GM21515 (cell line): ENCODE results near the gene ZNF148.

Experiments
- ATAC-seq: cut with Tn5 transposase; IDR thresholded peaks from one replicate; pipeline ENCODE4 v1.9.1; 2021; ENCODE audit not compliant: unreplicated experiment

The ZNF148 gene

DNA sequence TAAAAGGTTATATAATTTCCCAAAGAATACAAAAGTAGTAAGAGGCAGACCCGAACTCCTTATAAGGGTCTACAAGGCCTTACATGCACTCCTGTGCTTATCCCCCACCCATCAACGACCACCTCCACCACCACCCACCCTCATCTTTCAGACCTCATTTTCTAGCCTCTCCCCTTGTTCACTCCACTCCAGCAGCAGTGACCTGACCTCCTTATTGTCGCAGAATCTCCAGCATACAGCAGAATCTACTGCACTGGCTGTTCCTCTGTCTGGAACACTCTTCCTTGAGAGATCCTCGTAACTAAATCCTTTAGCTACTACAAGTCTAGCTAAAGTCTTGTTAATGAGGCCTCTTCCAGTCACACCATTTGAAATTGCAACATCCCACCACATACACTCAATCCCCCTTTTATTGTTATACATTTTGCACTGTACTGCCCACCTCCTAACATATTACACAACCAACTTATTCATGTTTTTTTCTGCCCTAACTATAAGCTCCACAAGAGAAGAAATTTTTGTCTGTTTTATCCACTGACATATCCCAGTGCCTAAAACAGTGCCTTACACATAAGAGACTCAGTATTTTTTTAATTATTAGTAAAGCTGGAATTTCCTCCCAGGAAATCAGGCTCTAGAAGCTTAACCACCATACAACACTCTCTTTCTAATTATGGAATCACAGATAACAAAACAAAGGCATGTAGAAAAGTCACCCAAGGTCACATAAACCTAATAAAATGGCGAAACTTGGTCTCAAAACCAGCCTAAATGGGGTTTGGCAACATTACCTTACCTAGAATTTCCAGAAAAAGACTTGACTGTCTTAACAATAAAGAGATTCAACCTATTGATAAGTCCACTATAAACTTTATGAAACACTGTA lies 40.2 kb downstream of the ZNF148 start:
- no peak for ATAC-seq

GRCh38 chr3:125332504-125332903 lies 42.6 kb downstream of the ZNF148 start:
- ATAC-seq = no peak

DNA sequence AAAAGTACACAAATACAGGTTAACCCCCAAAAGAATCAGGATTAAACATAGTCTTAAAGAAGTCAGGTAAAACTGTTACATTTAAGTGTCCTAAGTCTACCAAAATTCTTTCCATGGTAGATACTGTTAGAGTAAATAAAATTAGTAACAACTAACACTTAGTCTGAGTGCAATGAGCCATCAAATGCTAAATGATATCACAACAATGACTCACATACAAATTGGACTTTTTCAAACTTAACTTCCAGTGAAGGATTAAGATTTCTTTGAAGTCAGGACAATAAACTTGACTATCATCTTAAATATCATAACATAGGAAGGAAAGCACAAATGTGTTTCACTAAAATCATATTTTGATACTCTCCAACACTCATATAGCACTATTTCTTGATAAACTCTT lies 43.9 kb downstream of the ZNF148 start:
- ATAC-seq = no peak

- ATAC-seq = no peak
These were observed 48.2 kb downstream of the ZNF148 start for GRCh38 chr3:125326957-125327356.

- ATAC-seq = no peak
These were observed 49.4 kb downstream of the ZNF148 start for GRCh38 chr3:125325746-125326145.

DNA sequence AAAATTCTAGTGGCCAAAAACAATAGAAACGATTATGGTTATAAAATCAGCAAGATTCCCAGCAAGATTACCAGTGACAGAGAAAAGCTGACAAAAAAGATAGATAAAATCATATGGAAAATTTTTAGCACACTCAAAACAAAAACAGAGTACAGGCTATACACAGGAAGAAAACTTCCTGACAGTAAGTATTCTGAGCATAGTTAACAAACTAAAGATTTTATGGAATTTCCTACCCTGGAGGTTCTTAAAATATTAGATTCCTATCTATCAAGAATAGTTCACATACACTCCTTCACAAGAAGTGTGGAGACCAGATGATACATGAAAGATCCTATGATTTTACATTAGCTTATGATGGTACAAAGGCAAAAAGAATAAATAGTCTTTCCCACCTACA lies 50.8 kb downstream of the ZNF148 start:
- no peak for ATAC-seq

DNA sequence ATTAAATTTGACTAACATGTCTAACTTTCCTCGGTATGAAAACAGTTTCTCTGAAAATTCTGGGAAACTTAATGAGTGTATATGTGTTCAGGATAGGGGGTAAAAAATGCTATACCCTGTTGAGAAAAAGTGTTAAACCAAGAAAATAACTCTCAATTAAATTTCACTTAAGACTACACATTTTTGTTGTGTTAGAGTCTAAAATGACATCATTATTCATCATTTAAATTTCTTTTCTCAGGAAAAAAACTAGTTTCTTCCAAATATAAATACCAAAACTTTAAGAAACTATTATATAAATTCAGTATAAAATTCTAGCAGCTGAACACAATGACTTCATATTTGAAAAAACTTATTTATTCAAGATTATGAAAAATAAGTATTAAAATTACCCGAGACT lies 52.2 kb downstream of the ZNF148 start:
- no peak for ATAC-seq

DNA sequence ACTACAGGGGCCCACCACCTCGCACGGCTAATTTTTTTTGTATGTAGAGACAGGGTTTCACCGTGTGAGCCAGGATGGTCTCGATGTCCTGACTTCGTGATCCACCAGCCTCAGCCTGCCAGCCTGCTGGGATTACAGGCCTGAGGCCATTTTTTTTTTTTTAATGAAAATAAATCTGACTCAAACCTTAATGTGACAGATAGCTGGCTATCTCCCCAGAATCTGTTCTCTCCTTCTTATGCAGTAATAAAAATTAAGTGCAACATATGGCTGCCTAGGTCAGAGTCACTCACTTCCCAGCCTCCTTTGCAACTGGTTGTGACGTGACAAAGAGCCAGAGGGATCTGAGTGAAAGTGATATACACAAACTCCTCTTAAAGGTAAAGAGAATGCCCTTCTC lies 53.0 kb downstream of the ZNF148 start:
- no peak for ATAC-seq

- ATAC-seq = no peak
These were observed 55.4 kb downstream of the ZNF148 start for GRCh38 chr3:125319765-125320164.

DNA sequence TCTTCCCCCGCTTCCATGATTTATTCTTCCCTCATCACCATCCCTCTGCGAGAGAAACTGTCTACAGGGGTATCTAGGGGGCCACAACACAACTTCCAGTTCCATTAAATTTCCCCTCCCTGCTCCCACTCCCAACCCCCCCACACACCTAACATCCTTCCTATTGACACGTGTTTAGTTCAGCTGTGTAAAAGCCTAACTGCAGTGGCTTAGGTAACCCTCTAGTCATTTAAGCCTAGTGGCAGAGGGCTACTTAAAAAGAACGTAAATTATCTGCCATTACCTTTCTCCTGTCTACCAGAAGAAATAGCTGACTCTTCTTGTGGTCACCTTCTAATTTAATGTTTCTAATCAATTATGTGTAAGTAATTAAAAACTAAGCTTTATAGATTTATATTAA lies 56.3 kb downstream of the ZNF148 start:
- ATAC-seq = no peak

GRCh38 chr3:125318167-125318865 lies 56.8 kb downstream of the ZNF148 start:
- ATAC-seq = no peak

DNA sequence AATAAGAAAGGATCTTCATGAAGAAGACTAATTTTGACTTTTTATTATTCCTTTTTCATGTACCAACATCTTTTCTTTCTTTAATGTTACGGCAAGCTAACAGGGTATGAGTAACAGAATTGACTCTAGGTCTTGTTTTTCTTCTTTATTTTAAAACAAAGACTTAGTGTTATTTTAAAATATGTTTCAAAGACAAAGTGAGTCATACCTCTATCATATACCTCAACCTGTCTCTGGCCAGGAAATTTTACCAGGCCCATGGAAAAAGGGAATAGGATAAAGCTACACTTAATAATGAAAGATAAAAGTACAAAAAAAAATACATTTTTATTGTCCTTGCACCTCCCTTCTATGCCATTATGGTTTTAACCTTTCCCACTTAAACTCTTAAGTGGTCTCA lies 57.4 kb downstream of the ZNF148 start:
- no peak for ATAC-seq

DNA sequence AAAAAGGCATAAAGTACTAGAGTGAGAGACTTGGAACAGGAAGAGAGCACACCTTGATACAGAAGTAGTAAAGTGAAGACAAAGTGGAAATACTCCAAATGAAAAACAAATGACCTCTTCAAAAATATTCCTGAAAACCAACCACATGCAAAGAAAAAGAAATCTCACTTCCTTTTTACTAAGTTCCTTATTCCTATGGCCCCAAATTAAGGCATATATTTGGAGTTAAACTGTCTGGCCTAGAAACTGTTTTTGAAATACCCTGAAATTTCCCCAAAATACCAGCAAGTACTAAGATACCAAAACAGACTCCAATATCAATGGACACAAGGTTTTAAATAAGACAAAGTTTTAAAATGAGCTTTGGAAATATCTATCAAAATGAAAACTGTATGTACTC lies 58.2 kb downstream of the ZNF148 start:
- no peak for ATAC-seq

DNA sequence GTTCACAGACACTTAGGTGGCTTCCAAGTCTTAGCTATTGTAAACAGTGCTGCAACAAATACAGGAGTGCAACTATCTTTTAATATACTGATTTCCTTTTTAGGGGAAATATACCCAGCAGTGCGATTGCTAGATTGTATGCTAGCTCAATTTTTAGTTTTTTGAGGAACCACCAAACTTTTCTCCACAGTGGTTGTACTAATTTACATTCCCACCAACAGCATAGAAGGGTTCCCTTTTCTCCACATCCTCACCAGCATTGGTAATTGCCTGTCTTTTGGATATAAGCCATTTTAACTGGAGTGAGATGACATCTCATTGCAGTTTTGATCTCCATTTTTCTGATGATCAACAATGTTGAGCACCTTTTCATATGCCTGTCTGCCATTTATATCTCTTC lies 58.9 kb downstream of the ZNF148 start:
- no peak for ATAC-seq

DNA sequence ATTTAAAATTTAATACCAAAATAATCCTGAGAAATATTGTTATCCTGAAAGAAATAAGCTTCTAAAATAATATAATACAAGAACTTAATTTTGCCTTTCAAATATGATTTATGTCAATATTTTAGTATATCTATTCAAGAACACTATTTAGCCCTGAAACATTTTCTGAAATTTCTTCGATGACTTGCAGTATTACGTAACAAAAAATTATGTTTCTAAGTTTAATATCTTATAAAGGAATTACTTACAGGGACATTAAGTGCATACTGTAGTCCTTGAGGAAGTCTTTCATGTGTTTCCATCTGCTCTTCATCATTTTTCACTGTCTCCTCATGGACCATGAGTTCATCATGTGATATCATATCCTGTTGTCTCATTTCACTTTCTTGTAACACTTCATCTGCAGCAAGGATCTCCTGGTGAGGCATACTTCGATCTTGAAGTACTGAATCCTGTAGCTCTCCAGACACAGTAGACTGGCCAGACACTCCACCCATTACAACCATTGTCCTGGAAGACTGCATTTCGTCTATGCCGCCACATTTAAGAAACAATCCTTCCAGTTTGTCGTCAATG lies 62.0 kb downstream of the ZNF148 start:
- no peak for ATAC-seq

GRCh38 chr3:125310623-125311081 lies 64.5 kb downstream of the ZNF148 start:
- no peak for ATAC-seq

DNA sequence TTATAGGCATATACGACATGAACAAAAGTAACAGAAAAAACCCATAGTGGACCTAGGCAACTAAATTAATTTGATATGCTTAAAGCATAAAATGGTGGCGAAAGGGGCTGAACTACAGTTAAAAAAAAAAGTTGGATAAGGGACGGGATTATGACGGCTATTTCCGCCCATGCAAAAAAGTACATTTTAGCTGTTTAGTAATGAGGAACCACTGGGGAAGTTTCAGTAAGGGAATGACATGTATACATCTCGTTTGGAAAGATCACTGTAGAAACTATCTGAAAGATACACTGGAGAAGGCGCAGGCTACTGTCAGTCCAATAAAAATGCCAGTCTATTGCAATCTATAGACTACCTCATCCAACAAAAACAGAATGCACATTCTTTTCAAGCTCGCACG lies 65.6 kb downstream of the ZNF148 start:
- no peak for ATAC-seq

GRCh38 chr3:125306620-125307019 lies 68.5 kb downstream of the ZNF148 start:
- no peak for ATAC-seq

DNA sequence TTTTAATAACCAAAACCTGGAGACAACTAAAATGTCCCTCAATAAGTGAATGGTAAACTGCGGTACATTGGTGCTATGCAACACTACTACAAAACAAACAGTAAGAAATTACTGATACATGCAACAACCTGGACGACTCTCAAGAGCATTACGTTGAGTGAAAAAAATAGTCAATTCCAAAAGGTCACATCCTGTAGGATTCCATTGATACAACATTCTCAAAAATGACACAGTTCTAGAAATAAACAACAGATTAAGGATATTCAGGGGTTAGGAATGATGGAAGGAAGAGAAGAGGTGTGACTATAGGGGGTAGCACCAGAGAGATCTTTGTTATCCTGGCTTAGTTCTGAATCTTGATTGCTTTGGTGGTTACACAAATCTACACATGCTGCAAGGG lies 72.2 kb downstream of the ZNF148 start:
- ATAC-seq = no peak

DNA sequence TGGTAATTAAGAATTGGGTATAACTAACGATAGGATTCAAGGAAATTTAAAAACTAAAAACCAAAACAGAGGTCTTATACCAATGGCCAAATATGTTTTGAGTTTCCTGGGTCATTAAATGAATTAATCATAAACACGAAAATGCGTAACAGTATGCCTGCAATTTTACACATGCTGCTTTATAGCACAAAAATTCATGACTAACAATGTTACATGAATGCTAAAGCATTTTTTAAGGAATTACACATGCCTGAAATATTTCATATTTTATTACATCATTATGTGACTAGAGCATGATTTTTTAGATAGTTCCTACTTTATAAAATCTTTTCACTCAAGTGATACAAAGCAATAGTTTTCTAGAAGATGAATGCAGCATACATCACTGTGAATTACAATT lies 74.7 kb downstream of the ZNF148 start:
- no peak for ATAC-seq

DNA sequence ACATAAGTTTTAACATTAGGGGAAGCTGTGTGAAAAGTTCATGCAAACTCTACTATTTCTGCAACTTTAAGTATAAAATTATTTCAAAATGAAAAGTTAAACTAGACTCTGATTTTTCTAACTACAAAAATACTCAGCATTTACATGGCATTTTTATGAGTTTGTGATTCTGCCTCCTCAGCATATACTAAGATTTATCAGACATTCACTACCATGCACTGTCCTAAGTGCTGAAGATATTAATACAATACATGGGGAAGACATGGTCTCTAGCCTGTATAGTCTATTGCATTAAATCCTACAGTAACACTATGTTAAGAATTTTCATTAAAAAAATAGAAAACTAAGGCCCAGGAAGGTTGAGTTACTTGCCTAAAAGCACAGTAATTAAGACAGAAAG lies 80.7 kb downstream of the ZNF148 start:
- ATAC-seq = no peak

DNA sequence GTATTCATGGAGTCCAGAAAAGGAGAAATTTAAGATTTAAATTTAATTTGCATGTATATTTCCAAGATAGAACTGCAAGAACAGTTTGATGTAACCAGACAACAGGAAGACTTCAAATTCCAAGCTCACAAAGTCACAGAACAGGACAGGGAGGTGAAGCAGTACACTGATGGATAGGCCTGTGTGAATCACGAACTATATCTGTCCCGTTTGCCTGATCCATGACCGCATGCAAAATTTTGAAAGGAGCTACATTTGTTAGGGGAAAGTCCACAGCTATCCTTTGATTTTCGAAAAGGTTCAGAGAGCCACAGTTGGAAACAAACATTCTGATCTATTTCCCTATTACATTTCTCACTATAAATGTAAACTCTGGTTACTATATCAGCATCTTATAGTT lies 83.1 kb downstream of the ZNF148 start:
- no peak for ATAC-seq
